ENCODE measurements around the gene ANAPC16. TPM values are rescaled to one million over a fixed set of nuclear protein-coding genes. Genes with fewer than 3 reads are reported as not detected.

The ANAPC16 gene
- total and polyA plus RNA-seq, 2 donors (not counting 1 experiment from before 2014, with no cell fraction given) = 104 to 132 TPM

GRCh38 chr10:72186982-72187330 lies 28.9 kb upstream of the ANAPC16 start:
- Histone ChIP-seq H3K27me3 (replicated peaks in 1 of 4; ENCODE audit: control extremely low read depth in 1 of 4, control insufficient read depth in 3 of 4, insufficient read depth in 4 of 4, low read length in 3 of 4) (no peaks in the 10 kb centered on the region), H3K36me3 (replicated peaks in 1 of 2; ENCODE audit: control extremely low read depth in 1 of 2, control insufficient read depth in 1 of 2, extremely low read depth in 1 of 2, insufficient read depth in 2 of 2, low read length in 1 of 2) (peaks cover 0 to 7% of the 10 kb centered on the region in 2 experiments), H3K9ac (ENCODE audit: low read length) (no peak overlapping the region), H2AFZ (ENCODE audit: insufficient read depth, low read depth, low read length, poor library complexity, severe bottlenecking) (peak overlapping the region; percentile 44), H3K4me1 (ENCODE audit: control insufficient read depth in 2 of 2, insufficient read depth in 2 of 2, low read length in 2 of 2) (no peaks in the 10 kb centered on the region), H3K9me3 (ENCODE audit: control extremely low read depth in 1 of 3, control insufficient read depth in 2 of 3, insufficient read depth in 1 of 3, low read length in 2 of 3) (peaks cover 0 to 9% (median 2%) of the 10 kb centered on the region in 3 donors), H3K27ac (ENCODE audit: low read length in 2 of 2) (no peak overlapping the region), H3K4me3 (ENCODE audit: control extremely low read depth in 1 of 5, extremely low read depth in 1 of 5, insufficient read depth in 1 of 5, low read depth in 2 of 5, low read length in 4 of 5) (no peak overlapping the region), H3K79me2 (ENCODE audit: control insufficient read depth, insufficient read depth, low read length) (no peaks in the 10 kb centered on the region), H3K4me2 (replicated peaks; ENCODE audit: low read depth, low read length, poor library complexity, severe bottlenecking) (peak overlapping the region; percentile 37), H4K20me1 (ENCODE audit: control insufficient read depth, insufficient read depth, low read length, poor library complexity, severe bottlenecking) (no peaks in the 10 kb centered on the region)
- TF ChIP-seq EZH2 (IDR thresholded peaks at IDR 0.05; ENCODE audit: borderline replicate concordance, insufficient read depth, low read depth, low read length, poor library complexity, severe bottlenecking) = no peak
- TF ChIP-seq CTCF (IDR thresholded peaks at IDR 0.05) = no peak
- WGBS (ENCODE audit: insufficient coverage) = 100% methylated on average over 1 of the region's 3 CpGs
- Mint-ChIP-seq H3K27ac (peak overlapping the region; percentile 15), H3K27me3 (no peaks in the 10 kb centered on the region), H3K4me1 (peaks cover 12% of the 10 kb centered on the region), H3K9me3 (ENCODE audit: insufficient read depth) (no peaks in the 10 kb centered on the region), H3K4me3 (peak overlapping the region; percentile 29)
- CTCF ChIA-PET = interaction anchor here (0.6 kb wide), 2 partner anchors 45 to 60 kb away, joined by 4 read pairs; no protein-coding TSS in a partner anchor
- DNase-seq = no peak
- POLR2A ChIA-PET = interaction anchor here (0.8 kb wide), 1 partner anchor 74 kb away, joined by 4 read pairs; no protein-coding TSS in a partner anchor
- intact Hi-C loops (cut with micrococcal nuclease) = no loop called here
- no peak for ATAC-seq (ENCODE audit: low read depth)

GRCh38 chr10:72194949-72195348 lies 20.9 kb upstream of the ANAPC16 start:
- intact Hi-C loops (cut with micrococcal nuclease) = no loop called here
- WGBS (ENCODE audit: insufficient coverage) = no CpG with 5 or more reads among the region's 2 CpGs
- no peaks in the 10 kb centered on the region for H3K79me2 ChIP-seq (ENCODE audit: control insufficient read depth, insufficient read depth, low read length)
- H3K27me3 ChIP-seq (replicated peaks in 1 of 4; ENCODE audit: control extremely low read depth in 1 of 4, control insufficient read depth in 3 of 4, insufficient read depth in 4 of 4, low read length in 3 of 4) = no peaks in the 10 kb centered on the region
- peaks cover 0 to 24% of the 10 kb centered on the region in 2 experiments for H3K36me3 ChIP-seq (replicated peaks in 1 of 2; ENCODE audit: control extremely low read depth in 1 of 2, control insufficient read depth in 1 of 2, extremely low read depth in 1 of 2, insufficient read depth in 2 of 2, low read length in 1 of 2)
- TF ChIP-seq EZH2 (IDR thresholded peaks at IDR 0.05; ENCODE audit: borderline replicate concordance, insufficient read depth, low read depth, low read length, poor library complexity, severe bottlenecking) = no peak
- H3K9ac ChIP-seq (ENCODE audit: low read length) = no peak overlapping the region
- no peak for DNase-seq
- no peaks in the 10 kb centered on the region for H3K4me1 ChIP-seq (ENCODE audit: control insufficient read depth in 2 of 2, insufficient read depth in 2 of 2, low read length in 2 of 2)
- ATAC-seq (ENCODE audit: low read depth) = no peak
- no peaks in the 10 kb centered on the region for H3K9me3 Mint-ChIP-seq (ENCODE audit: insufficient read depth)
- no peak overlapping the region for H3K4me3 ChIP-seq (ENCODE audit: control extremely low read depth in 1 of 5, extremely low read depth in 1 of 5, insufficient read depth in 1 of 5, low read depth in 2 of 5, low read length in 4 of 5)
- H3K4me3 Mint-ChIP-seq = no peak overlapping the region
- no peaks in the 10 kb centered on the region for H3K9me3 ChIP-seq (ENCODE audit: control extremely low read depth in 1 of 3, control insufficient read depth in 2 of 3, insufficient read depth in 1 of 3, low read length in 2 of 3)
- POLR2A ChIA-PET = no interaction called here
- no peak overlapping the region for H3K4me2 ChIP-seq (replicated peaks; ENCODE audit: low read depth, low read length, poor library complexity, severe bottlenecking)
- CTCF ChIA-PET = no interaction called here
- no peaks in the 10 kb centered on the region for H4K20me1 ChIP-seq (ENCODE audit: control insufficient read depth, insufficient read depth, low read length, poor library complexity, severe bottlenecking)
- no peak overlapping the region for H3K27ac Mint-ChIP-seq
- H3K27ac ChIP-seq (ENCODE audit: low read length in 2 of 2) = no peak overlapping the region
- H3K4me1 Mint-ChIP-seq = no peaks in the 10 kb centered on the region
- H3K27me3 Mint-ChIP-seq = no peaks in the 10 kb centered on the region
- no peak overlapping the region for H2AFZ ChIP-seq (ENCODE audit: insufficient read depth, low read depth, low read length, poor library complexity, severe bottlenecking)

All from B cell (primary cell).